GM23338 (cell line): Measurements from ENCODE around the gene ABCG8. TPM values are rescaled to one million over a fixed set of nuclear protein-coding genes. Genes with fewer than 3 reads are reported as not detected.
A peak's percentile ranks its signal among the peaks of the same experiment; 100 is the strongest.

Experiments used
- ATAC-seq: fragments of 200-7000 bp; cut with Tn5 transposase; 3 replicates; pipeline ENCODE4 v1.9.1; 2020
- DNase-seq: peaks from one replicate; pipeline ENCODE4 v3.0.0-alpha.2; 2015; ENCODE audit warnings: low spot score
- H2AFZ ChIP-seq: fragments of 200-600 bp; sonication (generic); 2 replicates; pipeline ENCODE4 v1.8.0; 2016; ENCODE audit warnings: antibody characterized with exemption, mild to moderate bottlenecking, moderate library complexity
- H3F3A ChIP-seq: fragments of 200-600 bp; sonication (generic); replicated peaks from 2 replicates; pipeline ENCODE4 v1.8.0; 2017; ENCODE audit warnings: antibody characterized with exemption, mixed run types, low read depth
- H3K27ac ChIP-seq: fragments of 200-600 bp; sonication (generic); 2 replicates; pipeline ENCODE4 v1.6.1; 2016; ENCODE audit warnings: low read depth
- H3K27me3 ChIP-seq: fragments of 200-600 bp; sonication (generic); 2 replicates; pipeline ENCODE4 v1.8.0; 2016; ENCODE audit warnings: mild to moderate bottlenecking, mixed run types, moderate library complexity; ENCODE audit not compliant: insufficient read depth
- H3K36me3 ChIP-seq: fragments of 200-600 bp; sonication (generic); 2 replicates; pipeline ENCODE4 v1.8.0; 2016; ENCODE audit warnings: mild to moderate bottlenecking; ENCODE audit not compliant: insufficient read depth
- H3K4me1 ChIP-seq: fragments of 200-600 bp; sonication (generic); 2 replicates; pipeline ENCODE4 v1.8.0; 2016; ENCODE audit warnings: mild to moderate bottlenecking, moderate library complexity; ENCODE audit not compliant: insufficient read depth
- H3K4me2 ChIP-seq: fragments of 200-600 bp; sonication (generic); 2 replicates; pipeline ENCODE4 v1.7.1; 2017; ENCODE audit warnings: mixed run types
- H3K4me3 ChIP-seq: fragments of 200-600 bp; sonication (generic); 2 replicates; pipeline ENCODE4 v1.6.1; 2016; ENCODE audit warnings: mixed run types
- H3K79me2 ChIP-seq: fragments of 200-600 bp; sonication (generic); replicated peaks from 2 replicates; pipeline ENCODE4 v1.8.0; 2017; ENCODE audit warnings: mild to moderate bottlenecking; ENCODE audit not compliant: insufficient read depth
- H3K9me2 ChIP-seq: fragments of 200-600 bp; sonication (generic); 2 replicates; pipeline ENCODE4 v1.8.0; 2017; ENCODE audit not compliant: insufficient read depth
- H4K20me1 ChIP-seq: fragments of 200-600 bp; sonication (generic); replicated peaks from 2 replicates; pipeline ENCODE4 v1.8.0; 2017; ENCODE audit warnings: mild to moderate bottlenecking; ENCODE audit not compliant: insufficient read depth
- H3K27ac Mint-ChIP-seq: 2 replicates; pipeline ENCODE4 v1.8.0; 2020; ENCODE audit warnings: inconsistent platforms, mild to moderate bottlenecking, moderate library complexity, mixed read lengths
- H3K27me3 Mint-ChIP-seq: 3 replicates; pipeline ENCODE4 v1.8.0; 2022; ENCODE audit warnings: low read depth, mild to moderate bottlenecking, moderate library complexity, mixed read lengths, inconsistent platforms; ENCODE audit not compliant: insufficient read depth, poor library complexity
- H3K36me3 Mint-ChIP-seq: 3 replicates; pipeline ENCODE4 v1.8.0; 2021; ENCODE audit warnings: low read depth, mild to moderate bottlenecking, inconsistent platforms, moderate library complexity, mixed read lengths
- H3K4me1 Mint-ChIP-seq: 3 replicates; pipeline ENCODE4 v1.8.0; 2020; ENCODE audit warnings: mild to moderate bottlenecking, inconsistent platforms, mixed read lengths
- H3K4me3 Mint-ChIP-seq: 3 replicates; pipeline ENCODE4 v1.8.0; 2021; ENCODE audit warnings: moderate library complexity, mild to moderate bottlenecking, inconsistent platforms, mixed read lengths
- H3K9me3 Mint-ChIP-seq: 3 replicates; pipeline ENCODE4 v1.8.0; 2020; ENCODE audit warnings: moderate library complexity, mild to moderate bottlenecking, inconsistent platforms, mixed read lengths
- EZH2phosphoT487 ChIP-seq: fragments of 200-600 bp; sonication (generic); IDR thresholded peaks from one replicate; pipeline ENCODE4 v1.8.1; 2018; ENCODE audit warnings: antibody characterized with exemption; ENCODE audit not compliant: unreplicated experiment
- JUNB ChIP-seq: IDR thresholded peaks from one replicate; pipeline ENCODE4 v1.6.1; 2016; ENCODE audit warnings: antibody characterized with exemption; ENCODE audit not compliant: unreplicated experiment
- REST ChIP-seq: IDR thresholded peaks from one replicate; pipeline ENCODE4 v1.6.1; 2018; ENCODE audit warnings: antibody characterized with exemption; ENCODE audit not compliant: unreplicated experiment
- STAT1 ChIP-seq: IDR thresholded peaks from one replicate; pipeline ENCODE4 v1.6.1; 2016; ENCODE audit warnings: antibody characterized with exemption; ENCODE audit not compliant: unreplicated experiment
- ZNF462 ChIP-seq: fragments of 250-450 bp; sonication (Bioruptor Pico); IDR thresholded peaks from 2 replicates; pipeline ENCODE4 v1.5.0; 2020; ENCODE audit warnings: mild to moderate bottlenecking, moderate library complexity
- polyA plus RNA-seq: library from polyadenylated mRNA; unstranded; fragments of >200 nt; fragmentation: Nextera tagmentation; extraction: Ambion mirVana; gene quantifications from 2 replicates; pipeline ENCODE4 v1.2.1, GENCODE V29; 2016
- total RNA-seq: library from RNA; depleted of rRNA; stranded (reverse); fragments of >200 nt; shearing (Covaris generic); gene quantifications from 2 replicates; pipeline ENCODE4 v1.2.3, GENCODE V29; 2014

The ABCG8 gene
- total and polyA plus RNA-seq, 2 experiments from 2014 or later, result 0.19 to 0.35 TPM

DNA sequence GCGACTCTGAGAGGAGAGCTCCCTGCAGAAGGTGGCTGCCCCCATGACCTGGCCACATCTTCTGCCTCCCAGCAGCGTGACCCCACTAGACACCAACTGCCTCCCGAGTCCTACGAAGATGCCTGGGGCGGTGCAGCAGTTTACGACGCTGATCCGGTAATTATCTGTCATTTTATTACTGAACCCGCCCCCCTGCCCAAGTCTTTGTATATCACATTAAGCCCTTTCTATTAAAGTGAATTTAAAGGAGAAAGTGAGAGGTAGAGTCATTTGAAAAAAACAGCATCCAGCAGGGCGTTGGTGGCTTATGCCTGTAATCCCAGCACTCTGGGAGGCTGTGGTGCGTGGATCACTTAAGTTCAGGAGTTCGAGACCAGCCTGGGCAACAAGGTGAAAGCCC lies 33.4 kb downstream of the ABCG8 start (continued):
- no peak for TF ChIP-seq ZNF462

DNA sequence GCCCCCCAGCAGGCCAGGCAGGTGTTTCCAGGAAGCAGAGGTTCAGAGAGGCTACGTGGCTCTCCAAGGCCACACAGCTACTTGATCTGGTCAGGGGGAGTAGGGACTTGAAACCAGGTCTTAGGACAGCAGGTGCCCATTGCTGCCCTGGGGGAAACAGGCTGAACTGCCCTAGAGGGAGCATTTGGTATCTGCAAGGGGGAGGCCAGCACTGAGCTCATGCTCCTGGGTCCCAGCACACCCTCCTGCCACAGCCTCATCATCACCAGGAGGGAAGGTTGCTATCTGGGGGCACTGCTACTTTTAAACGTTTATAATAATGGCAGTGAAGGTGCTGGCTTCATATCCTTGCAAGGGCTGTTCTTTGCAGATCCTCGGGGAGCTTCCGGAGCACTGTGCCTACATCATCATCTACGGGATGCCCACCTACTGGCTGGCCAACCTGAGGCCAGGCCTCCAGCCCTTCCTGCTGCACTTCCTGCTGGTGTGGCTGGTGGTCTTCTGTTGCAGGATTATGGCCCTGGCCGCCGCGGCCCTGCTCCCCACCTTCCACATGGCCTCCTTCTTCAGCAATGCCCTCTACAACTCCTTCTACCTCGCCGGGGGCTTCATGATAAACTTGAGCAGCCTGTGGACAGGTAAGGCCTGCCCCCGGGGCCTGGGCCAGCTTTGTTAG lies 36.1 kb downstream of the ABCG8 start:
- no peak overlapping the region for H3K27ac Mint-ChIP-seq
- peak; percentile 35 for DNase-seq
- no peaks in the 10 kb centered on the region for H3K9me3 Mint-ChIP-seq
- H3K36me3 Mint-ChIP-seq, result no peaks in the 10 kb centered on the region
- peaks cover 7% of the 10 kb centered on the region; the same call in 1 of the 2 replicates for H3K27me3 ChIP-seq
- ATAC-seq, result peak; percentile 30
- no peaks in the 10 kb centered on the region for H3K9me2 ChIP-seq
- no peaks in the 10 kb centered on the region for H3K79me2 ChIP-seq
- H3K4me3 ChIP-seq, result no peak overlapping the region
- no peak overlapping the region for H2AFZ ChIP-seq
- H3K4me1 ChIP-seq, result peaks cover 11% of the 10 kb centered on the region
- no peak overlapping the region for H3K4me3 Mint-ChIP-seq
- no peak overlapping the region for H3K4me2 ChIP-seq
- H3K36me3 ChIP-seq, result no peaks in the 10 kb centered on the region
- 0 out of 3 replicates have a peak, but pooled peaks cover 4% of the 10 kb centered on the region for H3K4me1 Mint-ChIP-seq
- no peaks in the 10 kb centered on the region for H3F3A ChIP-seq
- H4K20me1 ChIP-seq, result no peaks in the 10 kb centered on the region
- H3K27me3 Mint-ChIP-seq, result peaks cover 4% of the 10 kb centered on the region
- no peak overlapping the region for H3K27ac ChIP-seq
- TF ChIP-seq ZNF462, result no peak
- TF ChIP-seq REST, result no peak
- TF ChIP-seq JUNB, result no peak
- no peak for TF ChIP-seq STAT1
- TF ChIP-seq EZH2phosphoT487, result no peak
